ENCODE measurements around the gene DTD1.

DTD1 gene

GRCh38 chr20:18639501-18639979 is 51.7 kb downstream of the DTD1 start:
- H3K27me3 ChIP-seq (ENCODE audit: insufficient read depth, low read length) = no peaks in the 10 kb centered on the region
- H3K4me1 ChIP-seq (ENCODE audit: insufficient read depth, low read length) = no peaks in the 10 kb centered on the region
- no peak overlapping the region for H3K4me3 ChIP-seq (ENCODE audit: low read length)
- H3K36me3 ChIP-seq (ENCODE audit: insufficient read depth, low read depth, low read length) = no peaks in the 10 kb centered on the region
- no peaks in the 10 kb centered on the region for H3K9me3 ChIP-seq (ENCODE audit: insufficient read depth, low read depth, low read length)
- no peak overlapping the region for H3K27ac ChIP-seq (ENCODE audit: low read length)
- no peak overlapping the region for H3K9ac ChIP-seq (ENCODE audit: low read depth, low read length)

GRCh38 chr20:18645196-18645745 is 57.4 kb downstream of the DTD1 start:
- Histone ChIP-seq H3K36me3 (ENCODE audit: insufficient read depth, low read depth, low read length) (no peaks in the 10 kb centered on the region), H3K4me3 (ENCODE audit: low read length) (no peak overlapping the region), H3K9ac (ENCODE audit: low read depth, low read length) (no peak overlapping the region), H3K27me3 (ENCODE audit: insufficient read depth, low read length) (no peaks in the 10 kb centered on the region), H3K9me3 (ENCODE audit: insufficient read depth, low read depth, low read length) (no peaks in the 10 kb centered on the region), H3K27ac (ENCODE audit: low read length) (no peak overlapping the region), H3K4me1 (ENCODE audit: insufficient read depth, low read length) (peaks cover 11% of the 10 kb centered on the region; the same call in 1 of the 2 replicates)

GRCh38 chr20:18645851-18646250 is 58.0 kb downstream of the DTD1 start:
- H3K36me3 ChIP-seq (ENCODE audit: insufficient read depth, low read depth, low read length) = no peaks in the 10 kb centered on the region
- no peak overlapping the region for H3K4me3 ChIP-seq (ENCODE audit: low read length)
- no peak overlapping the region for H3K27ac ChIP-seq (ENCODE audit: low read length)
- no peaks in the 10 kb centered on the region for H3K9me3 ChIP-seq (ENCODE audit: insufficient read depth, low read depth, low read length)
- H3K9ac ChIP-seq (ENCODE audit: low read depth, low read length) = no peak overlapping the region
- peaks cover 11% of the 10 kb centered on the region; the same call in 1 of the 2 replicates for H3K4me1 ChIP-seq (ENCODE audit: insufficient read depth, low read length)
- H3K27me3 ChIP-seq (ENCODE audit: insufficient read depth, low read length) = no peaks in the 10 kb centered on the region

- peaks cover 11% of the 10 kb centered on the region; the same call in 1 of the 2 replicates for H3K4me1 ChIP-seq (ENCODE audit: insufficient read depth, low read length)
- no peaks in the 10 kb centered on the region for H3K27me3 ChIP-seq (ENCODE audit: insufficient read depth, low read length)
- H3K27ac ChIP-seq (ENCODE audit: low read length) = no peak overlapping the region
- H3K36me3 ChIP-seq (ENCODE audit: insufficient read depth, low read depth, low read length) = no peaks in the 10 kb centered on the region
- no peak overlapping the region for H3K9ac ChIP-seq (ENCODE audit: low read depth, low read length)
- H3K9me3 ChIP-seq (ENCODE audit: insufficient read depth, low read depth, low read length) = no peaks in the 10 kb centered on the region
- H3K4me3 ChIP-seq (ENCODE audit: low read length) = no peak overlapping the region
These were observed 59.9 kb downstream of the DTD1 start for GRCh38 chr20:18647777-18648176.

GRCh38 chr20:18650224-18650623 is 62.4 kb downstream of the DTD1 start:
- no peaks in the 10 kb centered on the region for H3K27me3 ChIP-seq (ENCODE audit: insufficient read depth, low read length)
- H3K4me1 ChIP-seq (ENCODE audit: insufficient read depth, low read length) = peaks cover 7% of the 10 kb centered on the region; the same call in 1 of the 2 replicates
- H3K27ac ChIP-seq (ENCODE audit: low read length) = no peak overlapping the region
- H3K4me3 ChIP-seq (ENCODE audit: low read length) = no peak overlapping the region
- no peaks in the 10 kb centered on the region for H3K9me3 ChIP-seq (ENCODE audit: insufficient read depth, low read depth, low read length)
- H3K36me3 ChIP-seq (ENCODE audit: insufficient read depth, low read depth, low read length) = no peaks in the 10 kb centered on the region
- H3K9ac ChIP-seq (ENCODE audit: low read depth, low read length) = no peak overlapping the region

GRCh38 chr20:18653736-18654447 is 66.0 kb downstream of the DTD1 start:
- Histone ChIP-seq H3K9ac (ENCODE audit: low read depth, low read length) (no peak overlapping the region), H3K27ac (ENCODE audit: low read length) (no peak overlapping the region), H3K36me3 (ENCODE audit: insufficient read depth, low read depth, low read length) (no peaks in the 10 kb centered on the region), H3K4me1 (ENCODE audit: insufficient read depth, low read length) (no peaks in the 10 kb centered on the region), H3K4me3 (ENCODE audit: low read length) (no peak overlapping the region), H3K27me3 (ENCODE audit: insufficient read depth, low read length) (no peaks in the 10 kb centered on the region), H3K9me3 (ENCODE audit: insufficient read depth, low read depth, low read length) (no peaks in the 10 kb centered on the region)

- H3K27ac ChIP-seq (ENCODE audit: low read length) = no peak overlapping the region
- H3K4me3 ChIP-seq (ENCODE audit: low read length) = no peak overlapping the region
- no peaks in the 10 kb centered on the region for H3K27me3 ChIP-seq (ENCODE audit: insufficient read depth, low read length)
- H3K4me1 ChIP-seq (ENCODE audit: insufficient read depth, low read length) = no peaks in the 10 kb centered on the region
- no peak overlapping the region for H3K9ac ChIP-seq (ENCODE audit: low read depth, low read length)
- H3K36me3 ChIP-seq (ENCODE audit: insufficient read depth, low read depth, low read length) = no peaks in the 10 kb centered on the region
- H3K9me3 ChIP-seq (ENCODE audit: insufficient read depth, low read depth, low read length) = no peaks in the 10 kb centered on the region
These were observed 66.6 kb downstream of the DTD1 start for GRCh38 chr20:18654448-18654773.

GRCh38 chr20:18657575-18657974 is 69.7 kb downstream of the DTD1 start:
- Histone ChIP-seq H3K27ac (ENCODE audit: low read length) (no peak overlapping the region), H3K4me3 (ENCODE audit: low read length) (no peak overlapping the region), H3K27me3 (ENCODE audit: insufficient read depth, low read length) (no peaks in the 10 kb centered on the region), H3K9ac (ENCODE audit: low read depth, low read length) (no peak overlapping the region), H3K36me3 (ENCODE audit: insufficient read depth, low read depth, low read length) (no peaks in the 10 kb centered on the region), H3K9me3 (ENCODE audit: insufficient read depth, low read depth, low read length) (no peaks in the 10 kb centered on the region), H3K4me1 (ENCODE audit: insufficient read depth, low read length) (no peaks in the 10 kb centered on the region)

GRCh38 chr20:18662279-18663040 is 74.6 kb downstream of the DTD1 start:
- no peak overlapping the region for H3K9ac ChIP-seq (ENCODE audit: low read depth, low read length)
- H3K27ac ChIP-seq (ENCODE audit: low read length) = no peak overlapping the region
- H3K4me3 ChIP-seq (ENCODE audit: low read length) = no peak overlapping the region
- H3K4me1 ChIP-seq (ENCODE audit: insufficient read depth, low read length) = no peaks in the 10 kb centered on the region
- H3K27me3 ChIP-seq (ENCODE audit: insufficient read depth, low read length) = no peaks in the 10 kb centered on the region
- no peaks in the 10 kb centered on the region for H3K36me3 ChIP-seq (ENCODE audit: insufficient read depth, low read depth, low read length)
- no peaks in the 10 kb centered on the region for H3K9me3 ChIP-seq (ENCODE audit: insufficient read depth, low read depth, low read length)

GRCh38 chr20:18663932-18664331 is 76.1 kb downstream of the DTD1 start:
- H3K9ac ChIP-seq (ENCODE audit: low read depth, low read length) = no peak overlapping the region
- no peaks in the 10 kb centered on the region for H3K9me3 ChIP-seq (ENCODE audit: insufficient read depth, low read depth, low read length)
- no peak overlapping the region for H3K27ac ChIP-seq (ENCODE audit: low read length)
- H3K27me3 ChIP-seq (ENCODE audit: insufficient read depth, low read length) = no peaks in the 10 kb centered on the region
- H3K4me1 ChIP-seq (ENCODE audit: insufficient read depth, low read length) = no peaks in the 10 kb centered on the region
- no peaks in the 10 kb centered on the region for H3K36me3 ChIP-seq (ENCODE audit: insufficient read depth, low read depth, low read length)
- H3K4me3 ChIP-seq (ENCODE audit: low read length) = no peak overlapping the region

GRCh38 chr20:18665135-18665534 is 77.3 kb downstream of the DTD1 start:
- Histone ChIP-seq H3K27me3 (ENCODE audit: insufficient read depth, low read length) (no peaks in the 10 kb centered on the region), H3K36me3 (ENCODE audit: insufficient read depth, low read depth, low read length) (no peaks in the 10 kb centered on the region), H3K27ac (ENCODE audit: low read length) (no peak overlapping the region), H3K9me3 (ENCODE audit: insufficient read depth, low read depth, low read length) (no peaks in the 10 kb centered on the region), H3K4me1 (ENCODE audit: insufficient read depth, low read length) (0 out of 2 replicates have a peak, but pooled peaks cover 3% of the 10 kb centered on the region), H3K9ac (ENCODE audit: low read depth, low read length) (no peak overlapping the region), H3K4me3 (ENCODE audit: low read length) (no peak overlapping the region)
